ENCODE results near the gene OVAAL. TPM values are rescaled to one million over a fixed set of nuclear protein-coding genes. Genes with fewer than 3 reads are reported as not detected.

Gene OVAAL
- total RNA-seq, 2 experiments from 2014 or later: not detected

DNA sequence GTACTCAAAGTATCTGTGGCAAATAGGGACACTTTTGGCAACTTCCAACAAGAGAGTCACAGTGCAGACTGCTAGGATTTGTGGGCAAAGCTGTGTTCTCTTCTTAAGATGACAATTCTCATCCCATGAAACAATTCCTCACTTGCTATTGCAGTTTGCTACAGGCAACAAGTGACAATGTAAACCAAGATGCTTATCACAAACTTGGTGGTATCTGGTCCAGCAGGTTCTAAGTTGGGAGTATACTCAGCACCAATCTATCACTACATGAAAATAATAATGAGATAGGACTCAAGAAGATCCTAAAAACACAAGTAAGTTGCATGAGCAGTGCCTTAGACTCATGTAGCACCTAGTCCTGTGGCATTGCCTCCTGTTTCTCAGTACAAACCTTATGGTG lies 3.4 kb upstream of the OVAAL start:
- BruUV-seq (replicated peaks): no TSS peak
- no peak overlapping the region for H3K4me2 ChIP-seq (ENCODE audit: low read length)
- no peak for DNase-seq (ENCODE audit: low spot score)
- no peaks in the 10 kb centered on the region for H3K79me2 ChIP-seq (ENCODE audit: insufficient read depth, low read depth, low read length)
- no peak overlapping the region for H2AFZ ChIP-seq (ENCODE audit: low read length)
- intact Hi-C loops (cut with micrococcal nuclease; ENCODE audit: unreplicated experiment): no loop called here
- no peaks in the 10 kb centered on the region for H4K20me1 ChIP-seq (ENCODE audit: insufficient read depth, low read length)
- H3K4me3 ChIP-seq (ENCODE audit: low read depth, low read length, poor library complexity, severe bottlenecking): no peak overlapping the region
- no peaks in the 10 kb centered on the region for H3K9me2 ChIP-seq (ENCODE audit: insufficient read depth, low read length)
- no peak for TF ChIP-seq EZH2phosphoT487 (IDR thresholded peaks at IDR 0.05; ENCODE audit: borderline replicate concordance, low read depth, low read length)
- TF ChIP-seq, protein P1, sequence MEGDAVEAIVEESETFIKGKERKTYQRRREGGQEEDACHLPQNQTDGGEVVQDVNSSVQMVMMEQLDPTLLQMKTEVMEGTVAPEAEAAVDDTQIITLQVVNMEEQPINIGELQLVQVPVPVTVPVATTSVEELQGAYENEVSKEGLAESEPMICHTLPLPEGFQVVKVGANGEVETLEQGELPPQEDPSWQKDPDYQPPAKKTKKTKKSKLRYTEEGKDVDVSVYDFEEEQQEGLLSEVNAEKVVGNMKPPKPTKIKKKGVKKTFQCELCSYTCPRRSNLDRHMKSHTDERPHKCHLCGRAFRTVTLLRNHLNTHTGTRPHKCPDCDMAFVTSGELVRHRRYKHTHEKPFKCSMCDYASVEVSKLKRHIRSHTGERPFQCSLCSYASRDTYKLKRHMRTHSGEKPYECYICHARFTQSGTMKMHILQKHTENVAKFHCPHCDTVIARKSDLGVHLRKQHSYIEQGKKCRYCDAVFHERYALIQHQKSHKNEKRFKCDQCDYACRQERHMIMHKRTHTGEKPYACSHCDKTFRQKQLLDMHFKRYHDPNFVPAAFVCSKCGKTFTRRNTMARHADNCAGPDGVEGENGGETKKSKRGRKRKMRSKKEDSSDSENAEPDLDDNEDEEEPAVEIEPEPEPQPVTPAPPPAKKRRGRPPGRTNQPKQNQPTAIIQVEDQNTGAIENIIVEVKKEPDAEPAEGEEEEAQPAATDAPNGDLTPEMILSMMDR (conservative IDR thresholded peaks at IDR 0.05; ENCODE audit: low read length): no peak
- ChIA-PET CTCF (ENCODE audit: unreplicated experiment) (no interaction called here), POLR2A (no interaction called here)
- no peaks in the 10 kb centered on the region for H3K4me1 ChIP-seq (ENCODE audit: insufficient read depth, low read length, poor library complexity, severe bottlenecking)
- no peaks in the 10 kb centered on the region for H3K36me3 ChIP-seq (ENCODE audit: insufficient read depth, low read length)
- no peaks in the 10 kb centered on the region for H3K9me3 ChIP-seq (ENCODE audit: low read length)
- H3K27ac ChIP-seq (ENCODE audit: low read depth, low read length, poor library complexity, severe bottlenecking): no peak overlapping the region

DNA sequence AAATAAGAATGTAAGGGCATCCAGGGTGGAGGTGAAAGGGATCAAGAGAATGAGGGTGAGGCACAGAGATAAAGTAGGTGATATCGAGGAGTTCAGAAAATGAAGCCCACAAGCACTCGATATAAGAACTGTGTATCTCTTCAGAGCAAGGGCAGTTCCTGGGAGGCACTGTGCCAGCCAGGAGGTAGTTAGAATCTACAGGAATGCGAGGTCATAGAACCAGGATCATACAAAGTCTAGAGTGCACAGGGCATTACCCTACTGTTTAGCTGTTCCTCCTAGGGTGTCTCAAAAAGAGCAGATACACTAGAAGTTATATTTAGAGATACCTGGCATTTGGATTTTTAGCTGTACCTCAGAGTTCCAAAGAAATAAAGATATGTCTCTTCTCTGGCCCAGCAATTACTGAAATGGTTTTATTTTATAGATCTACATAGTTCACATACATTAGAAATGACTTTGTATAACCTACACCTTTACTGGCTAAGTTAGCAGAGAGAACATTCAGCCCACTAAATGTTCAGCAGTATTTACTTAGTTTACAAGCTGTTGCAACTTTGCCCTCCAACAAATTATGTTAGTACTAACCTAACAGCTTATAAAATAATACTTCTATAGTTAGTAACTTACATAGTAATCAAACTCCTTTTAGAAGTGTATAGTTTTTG lies 1.6 kb downstream of the OVAAL start:
- CTCF ChIA-PET (ENCODE audit: unreplicated experiment): no interaction called here
- POLR2A ChIA-PET: no interaction called here
- no peak for DNase-seq (ENCODE audit: low spot score)

More for the DNA sequence above, 1.6 kb downstream of the OVAAL start:
- Histone ChIP-seq H3K79me2 (ENCODE audit: insufficient read depth, low read depth, low read length) (no peaks in the 10 kb centered on the region), H2AFZ (ENCODE audit: low read length) (no peak overlapping the region), H3K27ac (ENCODE audit: low read depth, low read length, poor library complexity, severe bottlenecking) (no peak overlapping the region), H3K36me3 (ENCODE audit: insufficient read depth, low read length) (no peaks in the 10 kb centered on the region), H3K9me2 (ENCODE audit: insufficient read depth, low read length) (no peaks in the 10 kb centered on the region), H3K4me1 (ENCODE audit: insufficient read depth, low read length, poor library complexity, severe bottlenecking) (no peaks in the 10 kb centered on the region), H4K20me1 (ENCODE audit: insufficient read depth, low read length) (no peaks in the 10 kb centered on the region), H3K9me3 (ENCODE audit: low read length) (no peaks in the 10 kb centered on the region), H3K4me3 (ENCODE audit: low read depth, low read length, poor library complexity, severe bottlenecking) (no peak overlapping the region), H3K4me2 (ENCODE audit: low read length) (no peak overlapping the region)
- intact Hi-C loops (cut with micrococcal nuclease; ENCODE audit: unreplicated experiment): no loop called here
- TF ChIP-seq, protein P1 (conservative IDR thresholded peaks at IDR 0.05; ENCODE audit: low read length): no peak
- TF ChIP-seq EZH2phosphoT487 (IDR thresholded peaks at IDR 0.05; ENCODE audit: borderline replicate concordance, low read depth, low read length): no peak
- no TSS peak for BruUV-seq (replicated peaks)

Measured in OCI-LY7 (cell line).